ENCODE data around the gene ZNF423.

Gene ZNF423

GRCh38 chr16:49724774-49725173 is 131.1 kb downstream of the ZNF423 start:
- DNase-seq (ENCODE audit: extremely low read depth, low read depth) = no peak
- no peak for TF ChIP-seq CTCF (IDR thresholded peaks at IDR 0.05; ENCODE audit: low read depth, low read length)

- no peak for TF ChIP-seq CTCF (IDR thresholded peaks at IDR 0.05; ENCODE audit: low read depth, low read length)
- no peak for DNase-seq (ENCODE audit: extremely low read depth, low read depth)
These were observed 132.6 kb downstream of the ZNF423 start for GRCh38 chr16:49723310-49723709.

GRCh38 chr16:49720225-49720624 is 135.7 kb downstream of the ZNF423 start:
- no peak for TF ChIP-seq CTCF (IDR thresholded peaks at IDR 0.05; ENCODE audit: low read depth, low read length)
- DNase-seq (ENCODE audit: extremely low read depth, low read depth) = no peak

- DNase-seq (ENCODE audit: extremely low read depth, low read depth) = no peak
- TF ChIP-seq CTCF (IDR thresholded peaks at IDR 0.05; ENCODE audit: low read depth, low read length) = no peak
These were observed 138.2 kb downstream of the ZNF423 start for GRCh38 chr16:49717689-49718088.

GRCh38 chr16:49716339-49716934 is 139.5 kb downstream of the ZNF423 start:
- no peak for TF ChIP-seq CTCF (IDR thresholded peaks at IDR 0.05; ENCODE audit: low read depth, low read length)
- no peak for DNase-seq (ENCODE audit: extremely low read depth, low read depth)

GRCh38 chr16:49713770-49714169 is 142.1 kb downstream of the ZNF423 start:
- TF ChIP-seq CTCF (IDR thresholded peaks at IDR 0.05; ENCODE audit: low read depth, low read length) = no peak
- no peak for DNase-seq (ENCODE audit: extremely low read depth, low read depth)

- DNase-seq (ENCODE audit: extremely low read depth, low read depth) = no peak
These were observed 143.4 kb downstream of the ZNF423 start for GRCh38 chr16:49712542-49712941.

More at GRCh38 chr16:49712542-49712941, 143.4 kb downstream of the ZNF423 start:
- TF ChIP-seq CTCF (IDR thresholded peaks at IDR 0.05; ENCODE audit: low read depth, low read length) = no peak

Data from AG09319 (cell line).